MM.1S (cell line): ENCODE results near the gene PSD2.

Source experiments
- EZH2 ChIP-seq: fragments of 300-600 bp; sonication (generic); optimal IDR thresholded peaks from 2 replicates; pipeline ENCODE3; 2017; ENCODE audit warnings: low read depth, mild to moderate bottlenecking, antibody characterized with exemption, low read length, mixed read lengths
- EZH2phosphoT487 ChIP-seq: fragments of 300-600 bp; sonication (generic); IDR thresholded peaks from 2 replicates; pipeline ENCODE4 v1.6.1; 2018; ENCODE audit warnings: antibody characterized with exemption, low read length
- TF ChIP-seq, protein P1 (sequence below): fragments of 300-600 bp; sonication (generic); IDR thresholded peaks from 2 replicates; pipeline ENCODE4 v1.5.1; 2016; ENCODE audit warnings: antibody characterized with exemption, low read length, mixed read lengths

DNA sequence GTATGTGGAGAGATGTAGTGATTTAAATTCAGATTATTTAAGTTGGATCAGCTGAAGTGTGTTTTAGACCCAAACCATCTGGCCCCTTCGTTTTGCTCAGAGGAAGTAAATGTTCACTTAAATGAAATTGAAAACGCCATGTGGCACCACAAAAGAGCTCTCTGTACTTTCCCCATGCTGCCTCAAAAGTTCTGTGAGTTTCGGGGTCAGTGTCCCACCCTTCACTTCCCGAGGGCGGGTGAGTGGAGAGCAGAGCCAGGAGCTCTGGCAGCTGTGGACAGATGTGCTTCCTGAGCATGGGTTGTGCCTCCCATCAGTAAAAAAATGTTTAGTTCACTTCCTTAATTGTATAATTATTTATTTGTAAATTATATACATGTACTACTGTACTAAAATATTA lies 48.4 kb downstream of the PSD2 start:
- TF ChIP-seq EZH2 = no peak
- TF ChIP-seq, protein P1, sequence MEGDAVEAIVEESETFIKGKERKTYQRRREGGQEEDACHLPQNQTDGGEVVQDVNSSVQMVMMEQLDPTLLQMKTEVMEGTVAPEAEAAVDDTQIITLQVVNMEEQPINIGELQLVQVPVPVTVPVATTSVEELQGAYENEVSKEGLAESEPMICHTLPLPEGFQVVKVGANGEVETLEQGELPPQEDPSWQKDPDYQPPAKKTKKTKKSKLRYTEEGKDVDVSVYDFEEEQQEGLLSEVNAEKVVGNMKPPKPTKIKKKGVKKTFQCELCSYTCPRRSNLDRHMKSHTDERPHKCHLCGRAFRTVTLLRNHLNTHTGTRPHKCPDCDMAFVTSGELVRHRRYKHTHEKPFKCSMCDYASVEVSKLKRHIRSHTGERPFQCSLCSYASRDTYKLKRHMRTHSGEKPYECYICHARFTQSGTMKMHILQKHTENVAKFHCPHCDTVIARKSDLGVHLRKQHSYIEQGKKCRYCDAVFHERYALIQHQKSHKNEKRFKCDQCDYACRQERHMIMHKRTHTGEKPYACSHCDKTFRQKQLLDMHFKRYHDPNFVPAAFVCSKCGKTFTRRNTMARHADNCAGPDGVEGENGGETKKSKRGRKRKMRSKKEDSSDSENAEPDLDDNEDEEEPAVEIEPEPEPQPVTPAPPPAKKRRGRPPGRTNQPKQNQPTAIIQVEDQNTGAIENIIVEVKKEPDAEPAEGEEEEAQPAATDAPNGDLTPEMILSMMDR = no peak
- TF ChIP-seq EZH2phosphoT487 = no peak
